Iris pigment epithelial cell (primary cell): ENCODE data around the gene TRIM14.
A peak's percentile ranks its signal among the peaks of the same experiment; 100 is the strongest.
"Not testable (repeated sequence)": the region's sequence is repeated elsewhere in the genome, so short reads cannot be mapped to it uniquely, and the experiment has no call there.

Source experiments
- DNase-seq: peaks from one replicate; pipeline ENCODE4 v3.0.0-alpha.2; 2011; ENCODE audit warnings: low read depth

TRIM14 gene

GRCh38 chr9:98081477-98082219, 37.4 kb downstream of the TRIM14 start:
- DNase-seq = peak; percentile 57

DNA sequence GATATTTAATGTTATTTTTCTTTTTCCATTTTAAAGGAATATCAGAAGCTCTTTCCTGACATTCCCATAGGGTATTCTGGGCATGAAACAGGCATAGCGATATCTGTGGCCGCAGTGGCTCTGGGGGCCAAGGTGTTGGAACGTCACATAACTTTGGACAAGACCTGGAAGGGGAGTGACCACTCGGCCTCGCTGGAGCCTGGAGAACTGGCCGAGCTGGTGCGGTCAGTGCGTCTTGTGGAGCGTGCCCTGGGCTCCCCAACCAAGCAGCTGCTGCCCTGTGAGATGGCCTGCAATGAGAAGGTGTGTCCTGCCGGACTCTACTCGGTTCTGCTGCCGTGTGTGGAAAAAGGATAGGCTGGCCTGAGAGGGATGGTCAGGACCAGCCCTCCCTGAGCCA, 38.2 kb downstream of the TRIM14 start:
- DNase-seq = no peak

DNA sequence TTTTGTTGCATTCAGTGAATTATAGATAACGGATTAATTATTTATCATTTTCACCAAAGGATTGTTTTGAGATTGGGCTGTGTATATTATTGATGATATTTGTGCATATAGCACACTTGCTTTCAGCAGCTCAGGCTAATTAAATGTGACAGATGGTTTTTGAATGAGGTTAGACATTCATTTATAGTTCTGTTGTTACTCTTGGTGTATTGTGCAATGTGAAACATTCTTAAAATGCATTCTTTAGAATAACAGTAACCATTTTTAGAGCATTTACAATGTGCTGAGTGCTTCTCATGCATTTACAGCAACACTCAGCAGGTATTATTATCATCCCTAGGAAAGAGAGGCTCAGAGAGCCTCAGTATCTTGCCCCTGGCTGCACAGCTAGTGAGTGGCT, 38.7 kb downstream of the TRIM14 start:
- DNase-seq = peak; percentile 64

DNA sequence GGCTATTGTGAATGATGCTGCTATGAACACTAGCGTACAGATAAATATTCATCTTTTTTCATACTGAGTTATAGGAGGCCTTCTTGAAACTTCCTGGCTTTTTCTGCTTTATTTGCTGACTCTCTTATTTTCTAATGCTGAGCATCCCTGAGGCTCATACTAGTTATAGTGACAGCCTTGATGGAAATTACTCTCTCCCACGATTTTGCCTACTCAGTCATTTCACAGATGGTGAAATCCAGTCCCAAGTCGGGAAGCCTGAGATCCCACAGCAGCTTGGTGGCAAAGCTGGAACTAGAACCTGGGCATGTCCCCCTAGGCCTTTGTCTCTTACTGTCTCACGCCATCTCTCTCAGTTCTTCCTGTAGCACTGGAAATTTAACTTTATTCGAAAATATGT, 40.1 kb downstream of the TRIM14 start:
- no peak for DNase-seq

DNA sequence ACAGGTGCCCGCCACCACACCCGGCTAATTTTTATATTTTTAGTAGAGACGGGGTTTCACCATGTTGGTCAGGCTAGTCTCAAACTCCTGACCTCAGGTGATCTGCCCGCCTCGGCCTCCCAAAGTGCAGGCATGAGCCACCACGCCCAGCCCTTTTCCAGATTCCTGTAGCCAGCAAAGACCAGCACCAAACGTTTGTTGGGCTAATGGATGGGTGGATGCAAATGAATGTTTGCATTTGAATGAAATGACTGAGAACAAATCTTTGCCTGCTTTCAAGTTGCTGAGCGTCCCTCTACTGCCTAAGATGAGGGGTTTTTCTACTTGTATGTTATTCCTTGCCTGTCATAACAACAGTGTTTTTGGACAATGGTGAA, 42.5 kb downstream of the TRIM14 start:
- not testable (repeated sequence) for DNase-seq

DNA sequence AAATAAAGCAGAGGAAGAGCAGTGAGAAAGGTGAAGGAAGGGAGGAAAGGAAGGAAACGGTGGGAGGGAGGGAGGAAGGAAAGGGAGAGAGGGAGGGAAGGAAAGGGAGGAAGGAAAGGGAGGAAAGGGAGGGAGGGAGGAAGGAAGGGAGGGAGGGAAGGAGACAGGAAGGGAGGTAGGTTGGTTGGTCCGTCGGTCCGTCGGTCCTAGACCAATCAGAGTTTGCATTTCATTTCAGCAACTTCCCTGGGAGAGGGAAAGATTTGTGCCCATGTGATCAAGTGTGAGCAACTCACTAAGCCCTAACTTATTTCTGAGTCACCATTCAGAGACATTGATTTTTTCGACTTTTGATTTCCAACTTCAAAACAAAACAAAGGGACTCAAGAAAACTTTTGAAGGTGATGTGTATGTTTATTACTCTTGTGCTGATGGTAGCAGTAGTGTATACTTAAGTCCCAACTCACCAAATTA, 43.7 kb downstream of the TRIM14 start:
- peak; percentile 95 for DNase-seq

- peak; percentile 52 for DNase-seq
Observed at GRCh38 chr9:98074115-98074990, 44.7 kb downstream of the TRIM14 start.

DNA sequence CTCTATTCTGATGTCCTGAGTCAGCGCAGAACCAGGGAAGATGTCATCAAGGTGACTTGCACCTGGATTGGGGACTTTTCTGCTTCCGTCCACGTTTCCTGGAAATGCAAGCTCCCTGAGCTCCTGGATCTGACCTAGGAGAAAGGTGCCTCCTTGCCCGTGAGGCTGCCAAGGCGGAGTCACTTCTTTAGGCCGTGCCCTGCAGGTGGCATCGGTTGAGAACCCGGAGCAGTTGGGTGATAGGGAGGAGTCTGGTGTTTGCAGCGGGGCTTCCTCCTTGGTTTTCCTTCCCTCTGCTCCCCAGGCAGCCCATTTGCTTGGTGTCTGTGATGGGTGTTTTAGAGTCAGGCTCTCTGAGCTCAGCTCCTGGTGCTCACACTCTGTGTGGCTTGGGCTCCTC, 47.3 kb downstream of the TRIM14 start:
- DNase-seq = no peak

DNA sequence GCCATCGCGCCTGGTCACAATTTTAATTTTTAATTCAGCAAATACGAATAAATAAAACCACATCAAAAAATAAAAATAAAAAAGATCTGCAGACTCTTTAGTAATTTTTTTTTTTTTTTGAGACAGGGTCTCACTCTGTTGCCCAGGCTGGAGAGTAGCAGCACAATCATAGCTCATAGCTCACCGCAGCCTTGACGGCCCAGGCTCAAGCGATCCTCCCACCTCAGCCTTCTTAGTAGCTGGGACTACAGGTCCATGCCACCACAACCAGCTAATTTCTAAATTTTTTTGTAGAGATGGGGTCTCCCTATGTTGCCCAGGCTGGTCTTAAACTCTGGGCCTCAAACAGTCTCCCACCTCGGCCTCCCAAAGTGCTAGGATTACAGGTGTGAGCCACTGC, 48.3 kb downstream of the TRIM14 start:
- no peak for DNase-seq

- DNase-seq = no peak
Observed at GRCh38 chr9:98069551-98069950, 49.5 kb downstream of the TRIM14 start.

GRCh38 chr9:98067184-98067583, 51.8 kb downstream of the TRIM14 start:
- no peak for DNase-seq

DNA sequence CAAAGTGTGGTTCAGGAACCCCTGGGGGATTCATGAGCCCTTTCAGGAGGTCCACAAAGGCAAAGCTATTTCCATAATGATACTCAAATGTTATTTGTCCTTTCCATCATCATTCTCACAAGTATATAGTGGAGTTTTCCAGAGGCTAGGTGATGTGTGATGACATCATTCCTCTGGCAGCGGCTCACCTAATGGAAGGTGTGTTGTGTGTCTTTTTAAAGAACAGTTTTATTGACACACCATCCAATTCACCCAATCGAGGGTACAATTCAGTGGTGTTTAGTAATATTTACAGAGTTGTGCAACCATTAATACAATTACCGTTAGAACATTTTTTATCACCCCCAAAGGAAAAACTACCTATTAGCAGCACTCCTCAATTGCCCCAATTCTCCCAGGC, 52.8 kb downstream of the TRIM14 start:
- DNase-seq = no peak

GRCh38 chr9:98064623-98065392, 54.2 kb downstream of the TRIM14 start:
- no peak for DNase-seq

GRCh38 chr9:98062161-98062560, 56.9 kb downstream of the TRIM14 start:
- DNase-seq = no peak

GRCh38 chr9:98057138-98057799, 61.8 kb downstream of the TRIM14 start:
- no peak for DNase-seq

GRCh38 chr9:98056269-98057137, 62.5 kb downstream of the TRIM14 start, which contains the start of gene NANS:
Gene NANS, plus strand, starts transcription at chr9:98056732. Its CDS starts 77 bp downstream, at chr9:98056809.
- peak; percentile 96 for DNase-seq

DNA sequence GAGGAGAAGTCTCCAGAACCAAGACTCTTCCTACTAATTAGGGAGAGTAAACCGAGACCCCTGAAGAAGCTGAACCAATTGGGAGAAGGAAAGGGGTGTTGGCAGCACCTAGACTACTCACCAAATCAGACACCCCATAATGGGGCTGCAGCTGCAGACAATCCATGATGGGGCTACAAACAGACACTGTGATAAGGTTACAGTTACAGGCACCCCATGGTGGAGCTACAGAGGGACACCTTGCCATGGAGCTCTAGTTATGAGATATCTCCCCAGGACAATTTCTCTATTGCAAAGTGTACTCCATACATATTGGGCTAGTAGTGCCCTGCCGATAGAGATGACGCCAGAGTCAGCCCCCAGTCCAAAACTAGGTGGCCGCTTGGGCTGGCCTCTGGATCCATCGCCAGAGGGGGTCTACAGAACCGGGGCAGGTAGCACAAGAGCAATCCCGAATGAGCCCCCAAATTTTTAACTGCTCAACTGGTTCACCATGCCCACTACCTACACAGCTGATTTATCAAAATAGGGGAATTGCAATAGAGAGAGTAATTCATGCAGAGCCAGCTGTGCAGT, 64.6 kb downstream of the TRIM14 start:
- no peak for DNase-seq

GRCh38 chr9:98050351-98050750, 68.7 kb downstream of the TRIM14 start:
- DNase-seq = no peak

DNA sequence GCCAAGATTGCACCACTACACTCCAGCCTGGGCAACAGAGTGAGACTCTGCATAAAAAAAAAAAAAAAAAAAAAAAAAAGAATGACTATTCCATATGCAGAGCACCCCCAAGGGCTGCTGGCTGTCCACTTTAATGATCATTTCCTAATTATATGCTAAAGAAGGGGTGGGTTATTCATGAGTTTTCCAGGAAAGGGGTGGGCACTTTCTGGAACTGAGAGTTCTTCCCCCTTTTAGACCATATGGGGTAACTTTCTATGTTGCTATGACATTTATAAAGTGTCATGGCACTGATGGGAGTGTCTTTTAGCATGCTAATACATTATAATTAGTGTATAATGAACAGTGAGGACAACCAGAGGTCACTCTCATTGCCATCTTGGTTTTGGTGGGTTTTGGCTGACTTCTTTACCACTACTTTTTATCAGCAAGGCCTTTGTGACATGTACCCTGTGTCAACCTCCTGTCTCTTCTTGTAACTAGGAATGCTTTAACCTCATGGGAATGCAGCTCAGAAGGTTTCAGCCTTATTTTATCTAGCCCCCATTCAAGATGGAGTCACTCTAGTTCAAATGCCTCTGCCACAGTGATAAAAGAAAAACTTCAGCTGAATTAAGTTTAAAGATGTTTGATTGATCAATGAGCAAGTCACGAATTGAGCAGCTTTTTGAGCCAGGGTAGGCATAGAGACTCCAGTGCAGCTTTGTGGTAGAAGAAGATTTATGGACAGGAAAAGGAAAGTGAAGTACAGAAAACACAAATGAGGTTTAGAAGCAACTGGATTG, 69.5 kb downstream of the TRIM14 start:
- DNase-seq = no peak

DNA sequence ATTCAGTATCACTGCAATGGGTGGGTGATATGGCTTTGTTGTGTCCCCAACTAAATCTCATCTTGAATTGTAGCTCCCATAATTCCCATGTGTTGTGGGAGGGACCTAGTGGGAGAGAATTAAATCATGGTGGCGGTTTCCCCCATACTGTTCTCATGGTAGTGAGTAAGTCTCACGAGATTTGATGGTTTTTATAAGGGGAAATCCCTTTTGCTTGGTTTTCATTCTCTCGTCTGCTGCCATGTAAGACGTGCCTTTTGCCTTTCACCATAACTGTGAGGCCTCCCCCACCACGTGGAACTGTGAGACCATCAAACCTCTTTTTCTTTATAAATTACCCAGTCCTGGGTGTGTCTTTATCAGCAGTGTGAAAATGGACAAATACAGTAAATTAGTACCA, 72.0 kb downstream of the TRIM14 start:
- DNase-seq = no peak
